Aorta (tissue), 5 donors: ENCODE results near the gene LAPTM5. TPM values are rescaled to one million over a fixed set of nuclear protein-coding genes. Genes with fewer than 3 reads are reported as not detected.

Experiments used
- ATAC-seq: fragments of 200-7000 bp; cut with Tn5 transposase; one replicate; pipeline ENCODE4 v1.9.1; 2022; ENCODE audit warnings: moderate library complexity; ENCODE audit not compliant: low FRiP score
- DNase-seq, 2 donors: peaks; one replicate each; pipeline ENCODE4 v3.0.0-alpha.2; 2020
- H3K27ac ChIP-seq, 2 donors: one replicate each; pipeline ENCODE4 v1.5.1; 2013; ENCODE audit warnings: low read length in 2 of 2, mild to moderate bottlenecking in 2 of 2, moderate library complexity in 2 of 2, control low read depth in 1 of 2, inconsistent platforms in 1 of 2, low read depth in 1 of 2
- H3K27me3 ChIP-seq, 2 donors: one replicate each; pipeline ENCODE4 v1.6.1; 2013; ENCODE audit warnings: control low read depth in 1 of 2, low read length in 1 of 2, mild to moderate bottlenecking in 1 of 2, moderate library complexity in 1 of 2; ENCODE audit not compliant: insufficient read depth in 2 of 2, control insufficient read depth in 1 of 2
- H3K36me3 ChIP-seq, 2 donors: one replicate each; pipeline ENCODE4 v1.6.1; 2013; ENCODE audit warnings: control low read depth in 1 of 2, low read length in 1 of 2, mild to moderate bottlenecking in 1 of 2; ENCODE audit not compliant: insufficient read depth in 2 of 2, control insufficient read depth in 1 of 2
- H3K4me1 ChIP-seq, 2 donors: one replicate each; pipeline ENCODE4 v1.6.1; 2013; ENCODE audit warnings: low read length in 2 of 2, control low read depth in 1 of 2, mild to moderate bottlenecking in 1 of 2, moderate library complexity in 1 of 2; ENCODE audit not compliant: insufficient read depth in 2 of 2, control insufficient read depth in 1 of 2
- H3K4me3 ChIP-seq, 2 donors: one replicate each; pipeline ENCODE4 v1.5.1; 2013; ENCODE audit warnings: low read length in 2 of 2, control low read depth in 1 of 2, mild to moderate bottlenecking in 1 of 2
- H3K9me3 ChIP-seq: one replicate; pipeline ENCODE4 v1.6.1; 2013; ENCODE audit warnings: mild to moderate bottlenecking, low read length; ENCODE audit not compliant: control insufficient read depth
- WGBS, 2 donors: extraction: QIAGEN DNeasy Blood & Tissue Kit; methylation state at CpG; one replicate each; pipeline ENCODE4 v1.1.7; 2013; 5-methylcytosine and 5-hydroxymethylcytosine counted together
- intact Hi-C, 2 donors: fragments of 100-400 bp; cut with DNase I; formaldehyde crosslinking; loops; one replicate each; pipeline versions ENCODE4 v1.14.2 to v1.15.0; 2022
- polyA plus RNA-seq, 2 donors: library from polyadenylated mRNA; stranded (reverse); fragments of 200-250 nt; gene quantifications; one replicate each; pipeline ENCODE4 v1.2.3, GENCODE V29; 2013
- total RNA-seq, 2 donors: library from RNA; stranded (reverse); fragmentation: NEBNext Ultra II Directional; extraction: Animal tissue kit (Norgen Biotek cat#: 25700); gene quantifications; one replicate each; pipeline ENCODE4 v1.2.1, GENCODE V29; 2021
- donor health status: healthy with polysubstance abuse.
- donor health status: Bipolar disorder and iron deficiency.
- donor health status: DM: no; HTN: no; CAD: no.
- donor health status: DM: no; HTN: no; CAD: no.
- donor health status: DM: yes; HTN: yes; CAD: no.

The LAPTM5 gene
- total and polyA plus RNA-seq, 4 donors = 18.0 to 122 (median 115) TPM

DNA sequence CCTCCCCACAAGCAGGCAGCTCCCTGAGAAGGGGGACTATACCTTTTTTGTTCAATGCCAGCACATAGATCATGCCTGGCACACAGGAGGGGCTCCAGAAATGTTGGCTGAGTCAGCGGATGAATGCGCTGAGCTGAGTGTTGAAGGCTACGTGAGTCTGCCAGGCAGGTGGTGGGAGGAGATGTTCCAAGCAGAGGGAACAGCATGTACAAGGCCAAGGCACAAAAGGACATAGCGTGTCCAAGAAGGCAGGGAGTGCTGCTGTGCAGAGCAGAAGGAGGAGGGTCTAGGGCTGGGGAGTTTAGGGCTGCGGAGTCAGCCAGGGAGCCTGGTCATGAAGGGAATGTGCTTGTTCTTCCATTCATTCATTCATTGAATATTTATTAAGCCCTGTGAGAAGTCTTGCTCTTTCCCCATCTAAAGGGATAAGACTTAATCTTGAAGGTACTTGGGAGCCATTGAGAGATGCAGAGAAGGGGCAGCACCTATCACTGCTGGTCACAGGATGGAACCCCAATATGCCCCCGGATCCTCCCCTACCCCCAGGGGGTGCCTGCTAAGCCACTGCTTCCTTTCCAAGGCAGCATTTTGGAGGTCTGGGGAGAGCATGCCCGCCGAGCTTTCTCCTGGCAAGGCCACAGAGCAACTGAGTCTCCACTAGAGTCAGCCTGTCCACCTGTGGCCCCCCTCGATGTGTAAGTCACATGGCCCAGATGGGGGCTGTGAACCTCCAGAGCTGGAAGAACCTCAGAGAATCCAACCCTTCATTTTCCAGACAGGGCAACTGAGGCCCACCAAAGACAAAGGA is 31.2 kb upstream of the LAPTM5 start:
- Histone ChIP-seq H3K27ac (no peak overlapping the region), H3K27me3 (no peaks in the 10 kb centered on the region), H3K4me3 (no peak overlapping the region), H3K9me3 (no peaks in the 10 kb centered on the region), H3K36me3 (no peaks in the 10 kb centered on the region), H3K4me1 (no peaks in the 10 kb centered on the region)
- ATAC-seq (no peak), DNase-seq (peak in 1 of 2 donors; percentile 24)
- intact Hi-C loops = no loop called here
- WGBS, 2 donors = 89 to 90% methylated on average over 9 of the region's 9 CpGs

DNA sequence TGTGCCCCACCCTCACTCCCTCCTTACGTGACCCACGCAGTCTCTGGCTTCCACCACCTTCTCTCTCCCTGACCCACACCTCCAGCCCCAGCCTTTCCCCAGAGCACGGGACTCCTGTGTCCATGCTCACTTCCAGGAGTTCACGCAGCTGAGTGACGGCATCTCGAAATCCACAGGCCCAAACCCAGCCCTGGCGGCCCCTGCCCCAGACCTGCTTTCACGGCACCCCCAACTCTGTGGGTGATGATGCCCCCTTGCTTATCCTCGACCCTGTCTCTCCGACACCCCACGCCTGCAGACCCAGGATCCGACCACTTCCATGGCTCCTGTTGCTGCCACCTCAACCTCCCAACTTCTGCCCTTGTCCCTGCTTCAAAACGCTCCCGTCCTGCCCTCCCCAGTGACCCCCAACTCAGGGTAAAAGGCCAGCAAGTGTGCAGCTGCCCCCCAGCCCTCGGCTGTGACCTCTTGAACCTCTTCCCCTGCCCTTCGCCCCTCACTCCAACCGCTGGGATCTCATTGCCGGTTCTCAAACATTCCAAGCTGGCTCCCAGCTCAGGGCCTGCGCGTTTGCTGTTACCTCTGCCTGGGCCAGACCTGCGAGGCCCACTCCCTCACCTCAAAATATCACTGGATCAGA is 30.4 kb upstream of the LAPTM5 start:
- H3K27me3 ChIP-seq = no peaks in the 10 kb centered on the region
- no peaks in the 10 kb centered on the region for H3K9me3 ChIP-seq
- no peaks in the 10 kb centered on the region for H3K4me1 ChIP-seq
- no peak overlapping the region for H3K27ac ChIP-seq
- H3K36me3 ChIP-seq = no peaks in the 10 kb centered on the region
- intact Hi-C loops = no loop called here
- no peak for ATAC-seq
- DNase-seq = peak; percentile 34 to 50
- 90 to 91% methylated on average over 21 of the region's 21 CpGs for WGBS, 2 donors
- H3K4me3 ChIP-seq = no peak overlapping the region

DNA sequence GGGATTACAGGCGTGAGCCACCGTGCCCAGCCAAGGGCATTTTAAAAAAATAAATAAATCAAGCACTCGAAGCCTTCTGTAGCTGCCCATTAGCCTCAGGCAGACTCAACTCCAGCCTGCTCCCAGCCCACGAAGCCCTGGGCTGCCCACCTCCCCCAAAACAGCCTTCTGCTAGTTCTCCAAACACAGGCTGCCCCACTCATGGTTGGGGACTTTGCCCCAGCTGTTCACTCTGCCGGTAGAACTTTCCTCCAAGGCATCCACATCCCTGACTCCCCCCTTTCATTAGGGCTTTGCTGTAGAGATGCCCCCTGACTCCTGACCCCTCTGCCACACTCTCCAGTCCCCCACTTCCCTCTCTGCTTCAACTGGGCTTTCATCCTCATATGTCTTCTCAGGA is 29.7 kb upstream of the LAPTM5 start:
- Histone ChIP-seq H3K9me3 (no peaks in the 10 kb centered on the region), H3K27ac (no peak overlapping the region), H3K4me3 (no peak overlapping the region), H3K4me1 (no peaks in the 10 kb centered on the region), H3K27me3 (no peaks in the 10 kb centered on the region), H3K36me3 (no peaks in the 10 kb centered on the region)
- 87 to 96% methylated on average over 5 of the region's 5 CpGs for whole genome bisulfite sequencing, 2 donors
- intact Hi-C loops = no loop called here
- ATAC-seq (no peak), DNase-seq (no peak)

- Histone ChIP-seq H3K4me1 (no peaks in the 10 kb centered on the region), H3K9me3 (no peaks in the 10 kb centered on the region), H3K4me3 (no peak overlapping the region), H3K36me3 (no peaks in the 10 kb centered on the region), H3K27ac (no peak overlapping the region), H3K27me3 (no peaks in the 10 kb centered on the region)
- intact Hi-C loops = no loop called here
- no peak for DNase-seq
- ATAC-seq = no peak
- WGBS, 2 donors = 80 to 81% methylated on average over 13 of the region's 13 CpGs
These were observed 28.9 kb upstream of the LAPTM5 start for GRCh38 chr1:30786264-30786991.

DNA sequence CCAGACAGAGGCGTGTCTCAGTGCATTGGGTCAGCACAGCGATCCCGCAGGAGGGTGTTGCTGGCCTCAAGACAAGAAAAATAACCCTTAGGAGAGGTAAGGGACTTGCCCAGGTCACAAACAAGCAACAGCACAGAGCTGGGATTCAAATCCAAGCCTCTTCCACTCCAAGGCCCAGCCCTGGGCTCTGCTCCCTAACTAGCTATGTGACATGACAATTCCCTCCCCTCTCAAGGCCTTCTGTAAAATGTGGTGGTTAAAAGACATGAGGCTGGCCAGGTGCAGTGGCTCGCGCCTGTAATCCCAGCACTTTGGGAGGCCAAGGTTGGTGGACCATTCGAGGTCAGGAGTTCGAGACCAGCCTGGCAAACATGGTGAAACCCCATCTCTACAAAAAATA is 28.1 kb upstream of the LAPTM5 start:
- Histone ChIP-seq H3K4me1 (no peaks in the 10 kb centered on the region), H3K27ac (no peak overlapping the region), H3K27me3 (no peaks in the 10 kb centered on the region), H3K4me3 (no peak overlapping the region), H3K9me3 (no peaks in the 10 kb centered on the region), H3K36me3 (no peaks in the 10 kb centered on the region)
- no peak for DNase-seq
- WGBS, 2 donors = 90 to 93% methylated on average over 7 of the region's 7 CpGs
- ATAC-seq = no peak
- intact Hi-C loops = no loop called here

GRCh38 chr1:30785181-30785580 is 27.6 kb upstream of the LAPTM5 start:
- no peak overlapping the region for H3K27ac ChIP-seq
- intact Hi-C loops = no loop called here
- no peaks in the 10 kb centered on the region for H3K9me3 ChIP-seq
- ATAC-seq (no peak), DNase-seq (no peak)
- no peaks in the 10 kb centered on the region for H3K27me3 ChIP-seq
- H3K4me1 ChIP-seq = no peaks in the 10 kb centered on the region
- WGBS, 2 donors = 86 to 93% methylated on average over 7 of the region's 7 CpGs
- H3K4me3 ChIP-seq = no peak overlapping the region
- no peaks in the 10 kb centered on the region for H3K36me3 ChIP-seq

DNA sequence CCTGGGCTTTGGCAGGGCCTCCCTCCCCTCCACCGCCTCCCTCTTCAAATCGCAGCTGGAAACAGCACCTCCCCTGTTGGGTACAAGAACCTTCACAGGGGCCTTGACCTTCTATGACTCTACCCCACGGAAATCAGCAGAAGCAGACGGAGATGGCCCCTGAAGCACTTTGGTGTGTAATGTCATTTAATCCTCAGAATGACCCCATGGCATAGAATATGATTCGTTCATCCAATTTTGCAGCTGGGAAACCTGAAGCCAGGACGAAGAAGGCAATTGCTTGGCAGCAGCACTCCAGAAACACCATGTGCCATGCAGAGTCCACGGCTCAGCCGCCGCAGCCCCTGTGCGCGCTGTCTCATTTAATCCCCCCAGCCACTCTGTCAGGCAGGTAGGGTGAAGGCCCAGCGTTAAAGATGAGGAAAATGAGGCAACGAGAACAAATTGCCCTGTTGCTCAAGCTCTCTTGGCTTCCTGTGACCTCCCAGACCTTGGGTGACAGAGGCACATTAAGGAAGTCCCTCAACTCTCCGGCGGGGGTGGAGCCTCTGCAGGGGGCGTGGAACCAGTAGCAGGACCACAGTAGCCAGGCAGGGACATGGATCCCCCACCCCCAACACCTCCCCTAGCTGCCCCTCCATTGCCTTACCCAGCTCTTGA is 25.8 kb upstream of the LAPTM5 start:
- DNase-seq (peak in 1 of 2 donors; percentile 85), ATAC-seq (no peak)
- 73 to 82% methylated on average over 16 of the region's 16 CpGs for WGBS, 2 donors
- no peaks in the 10 kb centered on the region for H3K9me3 ChIP-seq
- H3K4me3 ChIP-seq = no peak overlapping the region
- no peak overlapping the region for H3K27ac ChIP-seq
- no peaks in the 10 kb centered on the region for H3K4me1 ChIP-seq
- H3K27me3 ChIP-seq = no peaks in the 10 kb centered on the region
- intact Hi-C loops = loop anchor here in 1 of 2 donors (5.0 kb wide), 1 partner anchor 129 kb away; no protein-coding TSS in a partner anchor
- H3K36me3 ChIP-seq = no peaks in the 10 kb centered on the region

- Histone ChIP-seq H3K4me1 (no peaks in the 10 kb centered on the region), H3K36me3 (no peaks in the 10 kb centered on the region), H3K4me3 (no peak overlapping the region), H3K9me3 (no peaks in the 10 kb centered on the region), H3K27ac (no peak overlapping the region), H3K27me3 (no peaks in the 10 kb centered on the region)
- WGBS, 2 donors = 17 to 25% methylated on average over 23 to 25 of the region's 25 CpGs
- DNase-seq (peak; percentile 82 to 91), ATAC-seq (peak; percentile 90)
- intact Hi-C loops = loop anchor here (1.0 to 5.0 kb wide), 3 partner anchors 19 to 130 kb away; no protein-coding TSS in a partner anchor
These were observed 25.0 kb upstream of the LAPTM5 start for GRCh38 chr1:30782361-30783255.
